Panc1 (cell line): ENCODE results near the gene RRP9. TPM values are rescaled to one million over a fixed set of nuclear protein-coding genes. Genes with fewer than 3 reads are reported as not detected.

Experiments
- ATAC-seq: fragments of 200-7000 bp; cut with Tn5 transposase; 2 replicates; pipeline ENCODE4 v1.9.1; 2020; ENCODE audit warnings: mild to moderate bottlenecking, moderate library complexity
- BruUV-seq: library from RNA; stranded (reverse); fragments of 400-500 nt; replicated peaks from 2 replicates; lab custom pipeline; 2021; lab: Mats Ljungman, UMichigan
- CTCF ChIA-PET: fragments of 300-600 bp; sonication (Branson Sonifier 250); formaldehyde crosslinking; loops from one replicate; lab custom pipeline; 2022; ENCODE audit warnings: antibody characterized with exemption; lab: Charles Lee
- POLR2A ChIA-PET: fragments of 300-600 bp; sonication (Branson Sonifier 250); formaldehyde crosslinking; loops from one replicate; lab custom pipeline; 2022; ENCODE audit warnings: antibody characterized with exemption; lab: Charles Lee
- DNase-seq: peaks from one replicate; pipeline ENCODE4 v3.0.0-alpha.2; 2010; ENCODE audit warnings: low read depth, low spot score
- H3K27ac ChIP-seq: 2 replicates; pipeline ENCODE4 v1.5.1; 2011; ENCODE audit warnings: mild to moderate bottlenecking, low read length, inconsistent platforms
- H3K27me3 ChIP-seq: fragments of 200-500 bp; sonication (Bioruptor generic); 2 replicates; pipeline ENCODE4 v1.6.0; 2014; ENCODE audit warnings: low read length, inconsistent platforms; ENCODE audit not compliant: control insufficient read depth, insufficient read depth
- H3K36me3 ChIP-seq: fragments of 200-500 bp; sonication (Bioruptor generic); 2 replicates; pipeline ENCODE4 v1.5.1; 2014; ENCODE audit warnings: inconsistent platforms, mild to moderate bottlenecking, low read length, moderate library complexity; ENCODE audit not compliant: control insufficient read depth, insufficient read depth
- H3K4me1 ChIP-seq: 2 replicates; pipeline ENCODE4 v1.5.1; 2011; ENCODE audit warnings: inconsistent platforms, mild to moderate bottlenecking, low read length, moderate library complexity; ENCODE audit not compliant: control insufficient read depth, insufficient read depth
- H3K4me3 ChIP-seq, 2 experiments: 2 replicates each; pipeline ENCODE4 v1.5.1; 2011 to 2012; ENCODE audit warnings: low read depth in 2 of 2, low read length in 2 of 2, mild to moderate bottlenecking in 2 of 2, inconsistent platforms in 1 of 2, moderate library complexity in 1 of 2
- H3K9me3 ChIP-seq: fragments of 200-500 bp; sonication (Bioruptor generic); 2 replicates; pipeline ENCODE4 v1.5.1; 2014; ENCODE audit warnings: low read depth, mild to moderate bottlenecking, inconsistent platforms, low read length, moderate library complexity; ENCODE audit not compliant: control insufficient read depth, insufficient read depth
- POLR2AphosphoS5 ChIP-seq: IDR thresholded peaks from 2 replicates; pipeline ENCODE4 v1.6.1; 2012; ENCODE audit warnings: mild to moderate bottlenecking, low read depth, low read length, moderate library complexity
- REST ChIP-seq, 2 experiments: IDR thresholded peaks; 2 replicates each; pipeline ENCODE4 v1.6.1; 2011 to 2012; ENCODE audit warnings: low read depth in 2 of 2, control low read depth in 1 of 2, low read length in 1 of 2, mild to moderate bottlenecking in 1 of 2, moderate library complexity in 1 of 2; ENCODE audit not compliant: insufficient read depth in 1 of 2
- SIN3A ChIP-seq: IDR thresholded peaks from 2 replicates; pipeline ENCODE4 v1.6.1; 2012; ENCODE audit warnings: low read depth, mild to moderate bottlenecking, low read length, moderate library complexity, borderline replicate concordance; ENCODE audit not compliant: insufficient read depth
- TCF7L2 ChIP-seq: IDR thresholded peaks from 2 replicates; pipeline ENCODE4 v1.6.1; 2011; ENCODE audit warnings: mild to moderate bottlenecking, low read depth, low read length, inconsistent platforms
- in situ Hi-C: cut with HindIII; loops from 2 replicates; pipeline ENCODE4 v1.10.0; 2016; ENCODE audit warnings: low sequenced_read_pairs, low pct_unique_long_range_greater_than_20kb
- intact Hi-C: fragments of 100-400 bp; cut with micrococcal nuclease; formaldehyde crosslinking; loops from one replicate; pipeline ENCODE4 v1.10.0; 2022; ENCODE audit not compliant: unreplicated experiment
- total RNA-seq: library from RNA; stranded (reverse); gene quantifications from one replicate; pipeline ENCODE4 v1.2.1, GENCODE V29; 2021; ENCODE audit not compliant: unreplicated experiment
- TF ChIP-seq, protein P1 (sequence below): fragments of 450-650 bp; IDR thresholded peaks from 2 replicates; pipeline ENCODE4 v1.5.1; 2017; ENCODE audit warnings: mild to moderate bottlenecking

The RRP9 gene
- total RNA-seq, 1 experiment from 2014 or later: 54.5 TPM

DNA sequence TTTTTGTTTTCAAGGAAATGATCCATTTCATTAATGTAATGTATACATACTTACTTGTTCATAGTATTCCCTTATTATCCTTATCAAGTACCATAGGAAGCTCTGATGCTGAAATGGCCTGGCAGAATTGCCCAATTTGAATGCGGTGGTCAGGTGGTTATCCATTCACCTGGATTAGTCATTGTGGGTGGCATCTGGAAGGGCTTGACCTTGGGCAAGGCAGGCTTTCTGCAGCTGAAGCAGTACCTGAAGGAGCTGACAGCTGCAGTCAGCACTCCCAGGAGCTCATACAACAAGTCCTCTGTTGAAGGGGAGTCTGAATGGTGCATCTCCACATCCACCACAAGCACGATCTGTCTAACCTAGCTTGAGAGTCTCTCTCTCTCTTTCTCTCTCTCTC, 54.1 kb downstream of the RRP9 start:
- intact Hi-C loops: no loop called here
- TF ChIP-seq SIN3A (no peak), TCF7L2 (no peak), POLR2AphosphoS5 (no peak), REST (IDR thresholded peaks at IDR 0.05; ENCODE audit: insufficient read depth in 1 of 2, low read depth in 2 of 2, low read length in 1 of 2) (no peak)
- TF ChIP-seq, protein P1, sequence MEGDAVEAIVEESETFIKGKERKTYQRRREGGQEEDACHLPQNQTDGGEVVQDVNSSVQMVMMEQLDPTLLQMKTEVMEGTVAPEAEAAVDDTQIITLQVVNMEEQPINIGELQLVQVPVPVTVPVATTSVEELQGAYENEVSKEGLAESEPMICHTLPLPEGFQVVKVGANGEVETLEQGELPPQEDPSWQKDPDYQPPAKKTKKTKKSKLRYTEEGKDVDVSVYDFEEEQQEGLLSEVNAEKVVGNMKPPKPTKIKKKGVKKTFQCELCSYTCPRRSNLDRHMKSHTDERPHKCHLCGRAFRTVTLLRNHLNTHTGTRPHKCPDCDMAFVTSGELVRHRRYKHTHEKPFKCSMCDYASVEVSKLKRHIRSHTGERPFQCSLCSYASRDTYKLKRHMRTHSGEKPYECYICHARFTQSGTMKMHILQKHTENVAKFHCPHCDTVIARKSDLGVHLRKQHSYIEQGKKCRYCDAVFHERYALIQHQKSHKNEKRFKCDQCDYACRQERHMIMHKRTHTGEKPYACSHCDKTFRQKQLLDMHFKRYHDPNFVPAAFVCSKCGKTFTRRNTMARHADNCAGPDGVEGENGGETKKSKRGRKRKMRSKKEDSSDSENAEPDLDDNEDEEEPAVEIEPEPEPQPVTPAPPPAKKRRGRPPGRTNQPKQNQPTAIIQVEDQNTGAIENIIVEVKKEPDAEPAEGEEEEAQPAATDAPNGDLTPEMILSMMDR: no peak
- DNase-seq: no peak
- no peak for ATAC-seq
- in situ Hi-C loops: no loop called here
- no TSS peak for BruUV-seq
- Histone ChIP-seq H3K27ac (no peak overlapping the region), H3K27me3 (peaks cover 4% of the 10 kb centered on the region), H3K36me3 (no peaks in the 10 kb centered on the region), H3K4me1 (no peaks in the 10 kb centered on the region), H3K9me3 (no peaks in the 10 kb centered on the region), H3K4me3 (no peak overlapping the region)
- ChIA-PET POLR2A (no interaction called here), CTCF (no interaction called here)

- POLR2A ChIA-PET: no interaction called here
- Histone ChIP-seq H3K4me1 (no peaks in the 10 kb centered on the region), H3K9me3 (no peaks in the 10 kb centered on the region), H3K36me3 (no peaks in the 10 kb centered on the region), H3K4me3 (no peak overlapping the region), H3K27ac (no peak overlapping the region), H3K27me3 (peaks cover 4% of the 10 kb centered on the region; the same call in 1 of the 2 replicates)
- TF ChIP-seq, protein P1: no peak
- no peak for TF ChIP-seq TCF7L2
- TF ChIP-seq SIN3A: no peak
- no peak for TF ChIP-seq REST (IDR thresholded peaks at IDR 0.05; ENCODE audit: insufficient read depth in 1 of 2, low read depth in 2 of 2, low read length in 1 of 2)
- TF ChIP-seq POLR2AphosphoS5: no peak
- CTCF ChIA-PET: no interaction called here
- in situ Hi-C loops (no loop called here), intact Hi-C loops (no loop called here)
- DNase-seq (no peak), ATAC-seq (no peak)
- no TSS peak for BruUV-seq
Observed at GRCh38 chr3:51886447-51886846, 55.3 kb downstream of the RRP9 start.
